Measurements from ENCODE around the gene PLA2G2A. TPM values are rescaled to one million over a fixed set of nuclear protein-coding genes. Genes with fewer than 3 reads are reported as not detected.

PLA2G2A gene
- polyA plus RNA-seq, 1 donor (not counting 4 experiments of a cell fraction or from before 2014, with no cell fraction given): 0.08 TPM

DNA sequence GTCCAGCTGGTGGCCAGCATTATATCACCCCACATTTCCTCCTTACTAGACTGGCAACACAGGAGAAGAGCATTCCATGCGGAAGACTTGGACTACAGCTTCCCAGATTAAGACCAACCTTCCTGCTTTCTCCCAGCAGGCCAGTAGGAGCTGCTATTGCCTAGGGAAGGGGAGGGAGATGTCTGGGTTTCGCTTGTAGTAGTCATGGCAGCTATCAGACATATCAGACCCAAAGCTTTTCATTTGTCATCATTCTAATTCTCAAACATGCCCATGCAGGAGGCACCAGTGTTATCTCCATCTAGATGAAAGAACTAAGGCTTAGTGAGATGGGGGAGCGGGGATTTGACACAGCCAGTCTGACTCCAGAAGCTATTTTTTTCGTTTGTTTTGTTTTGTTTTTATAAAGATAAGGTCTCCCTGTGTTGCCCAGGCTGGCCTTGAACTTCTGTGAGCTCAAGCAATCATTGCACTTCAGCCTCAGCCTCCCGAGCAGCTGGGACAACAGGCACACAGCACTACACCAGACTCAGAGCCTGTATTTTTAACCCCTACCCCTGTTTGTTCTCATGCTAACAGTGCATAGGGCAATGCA is 4.5 kb downstream of the PLA2G2A start:
- peaks cover 19% of the 10 kb centered on the region for H3K27me3 ChIP-seq (ENCODE audit: control insufficient read depth, extremely low read depth, insufficient read depth, low read length)
- peak overlapping the region; percentile 18 for H3K4me2 ChIP-seq (ENCODE audit: control insufficient read depth, extremely low read depth, insufficient read depth, low read depth, low read length)
- DNase-seq (ENCODE audit: low read depth, low spot score) (peak; percentile 75), FAIRE-seq (peak; percentile 95)
- no peaks in the 10 kb centered on the region for H3K36me3 ChIP-seq (ENCODE audit: control insufficient read depth in 2 of 2, extremely low read depth in 1 of 2, insufficient read depth in 2 of 2, low read length in 2 of 2)
- peaks cover 5% of the 10 kb centered on the region for H3K4me1 ChIP-seq (ENCODE audit: control insufficient read depth, extremely low read depth, insufficient read depth, low read length)
- no peaks in the 10 kb centered on the region for H4K20me1 ChIP-seq (ENCODE audit: control insufficient read depth, extremely low read depth, insufficient read depth, low read length)
- no peak overlapping the region for H3K27ac ChIP-seq (ENCODE audit: control insufficient read depth, insufficient read depth, low read length)
- no peaks in the 10 kb centered on the region for H3K9me3 ChIP-seq (ENCODE audit: control insufficient read depth, low read depth, low read length)
- no peak for TF ChIP-seq EZH2 (IDR thresholded peaks at IDR 0.05; ENCODE audit: low read length)
- TF ChIP-seq, protein P1, sequence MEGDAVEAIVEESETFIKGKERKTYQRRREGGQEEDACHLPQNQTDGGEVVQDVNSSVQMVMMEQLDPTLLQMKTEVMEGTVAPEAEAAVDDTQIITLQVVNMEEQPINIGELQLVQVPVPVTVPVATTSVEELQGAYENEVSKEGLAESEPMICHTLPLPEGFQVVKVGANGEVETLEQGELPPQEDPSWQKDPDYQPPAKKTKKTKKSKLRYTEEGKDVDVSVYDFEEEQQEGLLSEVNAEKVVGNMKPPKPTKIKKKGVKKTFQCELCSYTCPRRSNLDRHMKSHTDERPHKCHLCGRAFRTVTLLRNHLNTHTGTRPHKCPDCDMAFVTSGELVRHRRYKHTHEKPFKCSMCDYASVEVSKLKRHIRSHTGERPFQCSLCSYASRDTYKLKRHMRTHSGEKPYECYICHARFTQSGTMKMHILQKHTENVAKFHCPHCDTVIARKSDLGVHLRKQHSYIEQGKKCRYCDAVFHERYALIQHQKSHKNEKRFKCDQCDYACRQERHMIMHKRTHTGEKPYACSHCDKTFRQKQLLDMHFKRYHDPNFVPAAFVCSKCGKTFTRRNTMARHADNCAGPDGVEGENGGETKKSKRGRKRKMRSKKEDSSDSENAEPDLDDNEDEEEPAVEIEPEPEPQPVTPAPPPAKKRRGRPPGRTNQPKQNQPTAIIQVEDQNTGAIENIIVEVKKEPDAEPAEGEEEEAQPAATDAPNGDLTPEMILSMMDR (optimal IDR thresholded peaks at IDR 0.05 in 1 of 3, IDR thresholded peaks at IDR 0.05 in 1 of 3, conservative IDR thresholded peaks at IDR 0.05 in 1 of 3; ENCODE audit: extremely low read depth in 1 of 3, insufficient read depth in 2 of 3, low read length in 3 of 3): peak; percentile 99 to 100 (median 99)
- no peak overlapping the region for H2AFZ ChIP-seq (ENCODE audit: control insufficient read depth, low read length)
- H3K9ac ChIP-seq (ENCODE audit: control insufficient read depth, extremely low read depth, insufficient read depth, low read length): no peak overlapping the region
- H3K79me2 ChIP-seq (ENCODE audit: control insufficient read depth, insufficient read depth, low read length): no peaks in the 10 kb centered on the region
- dilution Hi-C loops (cut with MboI; ENCODE audit: extremely low pct_ligation_motif_present, low sequenced_read_pairs): no loop called here
- no peak overlapping the region for H3K4me3 ChIP-seq (ENCODE audit: control insufficient read depth in 2 of 3, extremely low read depth in 1 of 3, insufficient read depth in 2 of 3, low read depth in 1 of 3, low read length in 3 of 3)
- H3K9me1 ChIP-seq (ENCODE audit: control insufficient read depth, extremely low read depth, insufficient read depth, low read length): no peaks in the 10 kb centered on the region

DNA sequence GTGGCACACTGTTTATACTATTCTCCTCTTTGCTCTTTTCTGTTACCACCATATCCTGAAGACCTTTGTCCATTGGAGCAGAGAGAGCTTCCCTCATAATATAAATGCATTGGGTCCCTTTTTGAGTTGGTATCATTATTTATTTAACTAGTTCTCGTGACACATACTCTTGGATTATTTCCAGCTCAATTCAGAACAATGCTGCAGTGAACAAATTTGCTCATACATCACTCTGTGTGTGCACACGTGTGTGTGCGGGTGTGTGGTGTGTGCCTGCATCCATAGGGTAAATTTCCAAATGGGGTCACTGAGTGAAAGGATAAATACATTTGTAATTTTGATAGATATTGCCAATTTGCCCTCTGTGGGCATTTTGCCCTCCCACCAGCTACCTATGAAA is 5.8 kb downstream of the PLA2G2A start:
- Histone ChIP-seq H4K20me1 (ENCODE audit: control insufficient read depth, extremely low read depth, insufficient read depth, low read length) (no peaks in the 10 kb centered on the region), H3K36me3 (ENCODE audit: control insufficient read depth in 2 of 2, extremely low read depth in 1 of 2, insufficient read depth in 2 of 2, low read length in 2 of 2) (no peaks in the 10 kb centered on the region), H3K27me3 (ENCODE audit: control insufficient read depth, extremely low read depth, insufficient read depth, low read length) (peaks cover 22% of the 10 kb centered on the region), H3K9me3 (ENCODE audit: control insufficient read depth, low read depth, low read length) (no peaks in the 10 kb centered on the region), H2AFZ (ENCODE audit: control insufficient read depth, low read length) (no peak overlapping the region), H3K27ac (ENCODE audit: control insufficient read depth, insufficient read depth, low read length) (no peak overlapping the region), H3K79me2 (ENCODE audit: control insufficient read depth, insufficient read depth, low read length) (no peaks in the 10 kb centered on the region), H3K4me2 (ENCODE audit: control insufficient read depth, extremely low read depth, insufficient read depth, low read depth, low read length) (no peak overlapping the region), H3K4me3 (ENCODE audit: control insufficient read depth in 2 of 3, extremely low read depth in 1 of 3, insufficient read depth in 2 of 3, low read depth in 1 of 3, low read length in 3 of 3) (no peak overlapping the region), H3K9me1 (ENCODE audit: control insufficient read depth, extremely low read depth, insufficient read depth, low read length) (no peaks in the 10 kb centered on the region), H3K4me1 (ENCODE audit: control insufficient read depth, extremely low read depth, insufficient read depth, low read length) (peaks cover 5% of the 10 kb centered on the region), H3K9ac (ENCODE audit: control insufficient read depth, extremely low read depth, insufficient read depth, low read length) (no peak overlapping the region)
- FAIRE-seq (no peak), DNase-seq (ENCODE audit: low read depth, low spot score) (no peak)
- no peak for TF ChIP-seq EZH2 (IDR thresholded peaks at IDR 0.05; ENCODE audit: low read length)
- TF ChIP-seq, protein P1 (optimal IDR thresholded peaks at IDR 0.05 in 1 of 3, IDR thresholded peaks at IDR 0.05 in 1 of 3, conservative IDR thresholded peaks at IDR 0.05 in 1 of 3; ENCODE audit: extremely low read depth in 1 of 3, insufficient read depth in 2 of 3, low read length in 3 of 3): no peak
- dilution Hi-C loops (cut with MboI; ENCODE audit: extremely low pct_ligation_motif_present, low sequenced_read_pairs): no loop called here
